ENCODE results near the gene C3orf80.
"Not testable (repeated sequence)": the region's sequence is repeated elsewhere in the genome, so short reads cannot be mapped to it uniquely, and the experiment has no call there.

Gene C3orf80

DNA sequence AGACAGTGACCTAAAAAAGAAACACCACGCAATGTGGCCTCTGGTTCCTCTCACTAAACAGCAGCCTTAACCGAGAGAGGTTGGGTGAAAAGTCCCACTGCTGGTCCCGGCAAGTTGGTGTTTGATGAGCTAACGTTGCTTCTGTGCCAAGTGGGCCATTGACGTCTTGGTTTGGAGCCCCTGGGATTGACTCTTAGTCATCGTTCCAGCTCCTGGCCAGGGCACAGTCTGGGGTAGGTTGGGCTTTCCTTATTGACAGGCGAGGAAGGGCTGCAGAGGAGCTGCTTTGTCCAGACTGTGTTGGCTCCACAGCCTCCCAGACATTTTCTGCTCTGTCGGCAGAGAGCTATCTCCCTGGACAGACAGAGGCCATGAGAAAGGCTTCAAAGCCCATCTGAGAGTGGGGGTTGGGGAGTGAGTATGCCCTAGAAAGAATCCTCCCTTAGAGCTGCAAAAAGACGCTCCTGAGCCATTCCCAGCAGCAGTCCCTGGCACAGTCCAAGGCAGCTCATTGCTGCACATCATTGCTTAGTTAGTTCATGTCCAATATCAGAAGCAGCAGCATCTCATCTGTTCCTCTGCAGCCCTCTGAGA is 28.6 kb upstream of the C3orf80 start:
- no peak overlapping the region for H3K4me3 ChIP-seq (ENCODE audit: low read length)
- TF ChIP-seq, protein P1, sequence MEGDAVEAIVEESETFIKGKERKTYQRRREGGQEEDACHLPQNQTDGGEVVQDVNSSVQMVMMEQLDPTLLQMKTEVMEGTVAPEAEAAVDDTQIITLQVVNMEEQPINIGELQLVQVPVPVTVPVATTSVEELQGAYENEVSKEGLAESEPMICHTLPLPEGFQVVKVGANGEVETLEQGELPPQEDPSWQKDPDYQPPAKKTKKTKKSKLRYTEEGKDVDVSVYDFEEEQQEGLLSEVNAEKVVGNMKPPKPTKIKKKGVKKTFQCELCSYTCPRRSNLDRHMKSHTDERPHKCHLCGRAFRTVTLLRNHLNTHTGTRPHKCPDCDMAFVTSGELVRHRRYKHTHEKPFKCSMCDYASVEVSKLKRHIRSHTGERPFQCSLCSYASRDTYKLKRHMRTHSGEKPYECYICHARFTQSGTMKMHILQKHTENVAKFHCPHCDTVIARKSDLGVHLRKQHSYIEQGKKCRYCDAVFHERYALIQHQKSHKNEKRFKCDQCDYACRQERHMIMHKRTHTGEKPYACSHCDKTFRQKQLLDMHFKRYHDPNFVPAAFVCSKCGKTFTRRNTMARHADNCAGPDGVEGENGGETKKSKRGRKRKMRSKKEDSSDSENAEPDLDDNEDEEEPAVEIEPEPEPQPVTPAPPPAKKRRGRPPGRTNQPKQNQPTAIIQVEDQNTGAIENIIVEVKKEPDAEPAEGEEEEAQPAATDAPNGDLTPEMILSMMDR (conservative IDR thresholded peaks at IDR 0.05; ENCODE audit: low read depth, low read length), result no peak

DNA sequence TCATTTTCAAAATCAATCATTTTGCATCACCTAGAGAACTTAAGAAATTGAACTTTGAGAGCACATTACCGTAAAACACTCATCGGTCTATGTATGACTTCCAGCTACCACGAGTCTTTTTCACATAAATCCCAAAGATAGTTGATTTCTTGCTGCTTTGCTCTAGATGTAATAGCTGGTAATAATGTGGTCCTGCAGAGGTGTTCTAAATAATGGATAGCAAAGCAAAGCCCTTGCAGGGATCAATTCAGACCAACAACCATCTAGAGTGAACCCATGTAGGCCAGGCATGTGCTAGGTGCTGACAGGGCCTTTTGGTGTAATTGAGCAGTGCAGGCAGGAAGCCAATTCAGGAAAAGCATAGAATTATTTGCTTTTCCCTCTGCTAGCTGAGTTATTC is 26.1 kb upstream of the C3orf80 start:
- TF ChIP-seq, protein P1 (conservative IDR thresholded peaks at IDR 0.05; ENCODE audit: low read depth, low read length), result no peak
- DNase-seq (ENCODE audit: low read depth), result no peak
- no peak overlapping the region for H3K4me3 ChIP-seq (ENCODE audit: low read length)

More for the DNA sequence above, 28.6 kb upstream of the C3orf80 start:
- DNase-seq (ENCODE audit: low read depth), result no peak

DNA sequence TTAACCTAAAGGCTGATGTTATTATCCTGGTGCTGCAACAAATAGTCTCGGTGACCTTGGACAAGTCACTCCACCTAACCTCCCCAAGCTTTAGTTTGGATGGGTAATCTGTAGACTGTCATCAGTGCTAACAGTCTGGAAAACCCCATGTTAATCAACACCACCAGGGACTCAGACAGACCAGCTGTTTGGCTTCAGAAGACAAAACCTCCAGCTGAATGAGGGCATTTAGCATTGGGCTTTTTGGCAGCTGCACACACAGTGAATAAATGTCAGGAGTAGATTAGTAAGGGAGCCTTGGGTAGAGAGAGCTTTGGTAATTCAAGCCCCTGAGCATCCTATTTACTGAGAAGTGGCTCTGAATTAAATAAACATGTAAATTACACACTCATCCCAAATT is 24.9 kb upstream of the C3orf80 start:
- H3K4me3 ChIP-seq (ENCODE audit: low read length), result no peak overlapping the region
- TF ChIP-seq, protein P1 (conservative IDR thresholded peaks at IDR 0.05; ENCODE audit: low read depth, low read length), result no peak
- no peak for DNase-seq (ENCODE audit: low read depth)

DNA sequence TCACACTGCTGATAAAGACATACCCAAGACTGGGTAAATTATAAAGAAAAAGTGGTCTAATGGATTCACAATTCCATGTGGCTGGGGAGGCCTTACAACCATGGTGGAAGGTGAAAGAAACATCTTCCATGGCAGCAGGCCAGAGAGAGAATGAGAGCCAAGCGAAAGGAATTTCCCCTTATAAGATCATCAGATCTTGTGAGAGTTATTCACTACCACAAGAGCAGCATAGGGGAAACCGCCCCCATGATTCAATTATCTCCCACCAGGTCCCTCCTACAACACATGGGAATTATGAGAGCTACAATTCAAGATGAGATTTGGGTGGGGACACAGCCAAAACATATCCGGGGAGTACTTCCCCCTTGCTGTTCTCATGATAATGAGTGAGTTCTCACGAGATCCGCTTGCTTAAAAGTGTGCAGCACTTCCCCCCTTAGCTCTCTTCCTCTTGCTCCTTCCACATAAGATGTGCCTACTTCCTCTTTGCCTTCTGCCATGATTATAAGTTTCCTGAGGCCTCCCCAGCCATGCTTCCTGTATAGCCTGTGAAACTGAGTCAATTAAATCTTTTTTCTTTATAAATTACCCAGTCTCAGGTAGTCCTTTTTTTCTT is 20.7 kb upstream of the C3orf80 start:
- DNase-seq (ENCODE audit: low read depth); H3K4me3 ChIP-seq (ENCODE audit: low read length): not testable (repeated sequence)

DNA sequence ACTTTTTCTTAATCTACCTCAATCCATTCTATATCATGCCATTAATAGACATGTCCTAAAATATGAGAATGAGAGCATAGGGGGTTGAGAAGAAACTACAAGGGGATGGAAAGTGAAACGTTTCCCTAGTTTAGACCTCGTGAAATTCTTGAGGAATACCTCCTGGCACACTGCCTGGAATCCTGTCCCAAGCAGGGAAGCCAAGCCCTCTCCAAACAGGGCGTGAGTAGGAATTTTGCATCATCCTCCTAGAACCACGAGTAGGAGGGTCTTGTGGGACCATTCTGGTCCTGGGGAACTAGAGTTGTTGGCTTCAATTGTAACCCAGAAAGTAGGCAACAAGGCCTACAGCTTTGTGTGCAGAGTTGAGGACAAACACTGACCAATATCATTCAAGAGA is 19.6 kb upstream of the C3orf80 start:
- TF ChIP-seq, protein P1 (conservative IDR thresholded peaks at IDR 0.05; ENCODE audit: low read depth, low read length), result no peak
- DNase-seq (ENCODE audit: low read depth), result no peak
- H3K4me3 ChIP-seq (ENCODE audit: low read length), result no peak overlapping the region

DNA sequence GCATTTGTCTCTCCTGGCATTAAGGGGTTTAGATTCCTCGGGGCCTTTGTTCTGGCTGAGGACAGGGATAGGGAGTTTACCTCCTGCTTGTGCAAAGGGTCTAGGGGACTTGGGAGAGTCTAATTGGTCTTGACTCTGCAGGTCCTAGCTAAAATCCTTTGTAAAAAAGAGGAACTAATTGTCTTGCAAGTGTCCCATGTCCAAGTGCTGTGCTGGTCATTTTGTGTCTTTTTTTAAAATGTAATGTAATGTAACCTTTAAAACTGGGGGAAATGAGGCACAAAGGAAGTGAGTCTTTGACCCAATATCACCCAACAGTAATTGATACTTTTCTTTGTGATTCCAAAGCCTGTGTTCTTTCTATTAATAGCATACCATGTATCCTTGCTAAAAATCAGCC is 14.9 kb upstream of the C3orf80 start:
- TF ChIP-seq, protein P1 (conservative IDR thresholded peaks at IDR 0.05; ENCODE audit: low read depth, low read length), result no peak
- H3K4me3 ChIP-seq (ENCODE audit: low read length), result no peak overlapping the region
- DNase-seq (ENCODE audit: low read depth), result no peak

DNA sequence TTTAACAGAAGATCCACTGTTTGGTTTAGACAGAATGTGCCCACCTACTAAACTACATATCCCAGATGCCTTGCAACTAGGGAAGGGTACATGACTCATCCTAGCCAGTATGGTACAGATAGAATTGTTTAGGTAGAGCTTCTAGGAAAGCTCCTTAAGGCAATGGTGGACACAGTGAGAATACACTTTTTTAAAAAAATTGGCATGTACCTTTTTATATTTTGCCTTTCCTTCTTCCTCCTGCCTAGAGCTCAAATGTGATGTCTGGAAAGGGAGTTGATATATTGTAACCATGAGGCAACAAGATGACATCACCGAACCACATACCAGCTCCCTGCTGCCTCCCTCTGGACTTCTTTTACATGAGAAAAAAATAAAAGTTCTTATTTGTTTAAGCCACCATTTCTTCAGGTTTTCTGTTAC is 14.4 kb upstream of the C3orf80 start:
- no peak overlapping the region for H3K4me3 ChIP-seq (ENCODE audit: low read length)
- TF ChIP-seq, protein P1 (conservative IDR thresholded peaks at IDR 0.05; ENCODE audit: low read depth, low read length), result peak; percentile 22
- no peak for DNase-seq (ENCODE audit: low read depth)

All from retinal pigment epithelial cell (primary cell).